ENCODE measurements around the gene PFAS.

DNA sequence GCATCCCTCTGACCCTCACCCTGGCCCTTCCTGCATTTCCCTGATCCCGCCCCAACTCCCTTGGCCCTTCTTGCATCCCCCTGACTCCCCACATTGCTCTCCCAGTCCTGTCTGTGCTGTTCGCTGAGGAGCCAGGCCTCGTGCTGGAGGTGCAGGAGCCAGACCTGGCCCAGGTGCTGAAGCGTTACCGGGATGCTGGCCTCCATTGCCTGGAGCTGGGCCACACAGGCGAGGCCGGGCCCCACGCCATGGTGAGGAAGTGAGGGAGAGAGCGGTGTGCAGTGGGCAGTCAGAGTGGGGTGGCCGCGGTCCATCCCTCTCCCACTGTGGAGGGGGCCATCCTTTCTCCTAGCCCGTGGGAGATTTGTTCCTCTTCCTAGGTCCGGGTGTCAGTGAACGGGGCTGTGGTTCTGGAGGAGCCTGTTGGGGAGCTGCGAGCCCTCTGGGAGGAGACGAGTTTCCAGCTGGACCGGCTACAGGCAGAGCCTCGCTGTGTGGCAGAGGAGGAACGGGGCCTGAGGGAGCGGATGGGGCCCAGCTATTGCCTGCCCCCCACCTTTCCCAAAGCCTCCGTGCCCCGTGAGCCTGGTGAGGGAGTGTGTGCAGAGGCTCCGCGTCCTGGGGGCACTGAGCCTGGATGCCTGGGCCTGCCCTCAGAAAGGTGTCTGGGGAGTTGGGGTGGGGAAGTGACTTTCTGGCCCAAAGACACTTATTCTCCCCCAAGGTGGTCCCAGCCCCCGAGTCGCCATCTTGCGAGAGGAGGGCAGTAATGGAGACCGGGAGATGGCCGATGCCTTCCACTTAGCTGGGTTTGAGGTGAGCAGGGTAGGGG is 17.8 kb downstream of the PFAS start:
- TF ChIP-seq, protein P1, sequence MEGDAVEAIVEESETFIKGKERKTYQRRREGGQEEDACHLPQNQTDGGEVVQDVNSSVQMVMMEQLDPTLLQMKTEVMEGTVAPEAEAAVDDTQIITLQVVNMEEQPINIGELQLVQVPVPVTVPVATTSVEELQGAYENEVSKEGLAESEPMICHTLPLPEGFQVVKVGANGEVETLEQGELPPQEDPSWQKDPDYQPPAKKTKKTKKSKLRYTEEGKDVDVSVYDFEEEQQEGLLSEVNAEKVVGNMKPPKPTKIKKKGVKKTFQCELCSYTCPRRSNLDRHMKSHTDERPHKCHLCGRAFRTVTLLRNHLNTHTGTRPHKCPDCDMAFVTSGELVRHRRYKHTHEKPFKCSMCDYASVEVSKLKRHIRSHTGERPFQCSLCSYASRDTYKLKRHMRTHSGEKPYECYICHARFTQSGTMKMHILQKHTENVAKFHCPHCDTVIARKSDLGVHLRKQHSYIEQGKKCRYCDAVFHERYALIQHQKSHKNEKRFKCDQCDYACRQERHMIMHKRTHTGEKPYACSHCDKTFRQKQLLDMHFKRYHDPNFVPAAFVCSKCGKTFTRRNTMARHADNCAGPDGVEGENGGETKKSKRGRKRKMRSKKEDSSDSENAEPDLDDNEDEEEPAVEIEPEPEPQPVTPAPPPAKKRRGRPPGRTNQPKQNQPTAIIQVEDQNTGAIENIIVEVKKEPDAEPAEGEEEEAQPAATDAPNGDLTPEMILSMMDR (IDR thresholded peaks at IDR 0.05): no peak
- no peak for TF ChIP-seq POLR2A (IDR thresholded peaks at IDR 0.05)

Measured in lower leg skin (tissue), 3 donors.